Left lung (tissue), 10 donors: ENCODE measurements around the gene PPRC1. TPM values are rescaled to one million over a fixed set of nuclear protein-coding genes. Genes with fewer than 3 reads are reported as not detected.

Experiments
- ATAC-seq: fragments of 200-7000 bp; cut with Tn5 transposase; one replicate; pipeline ENCODE4 v1.9.1; 2020; ENCODE audit warnings: moderate library complexity
- DNase-seq, 4 donors: peaks; one replicate each; pipeline ENCODE4 v3.0.0-alpha.2; 2013 to 2020
- H3K27ac ChIP-seq, 2 donors: fragments of 200-600 bp; sonication (generic) in 1 of 2; one replicate each; pipeline versions ENCODE4 v1.5.0 to v1.8.0; 2020 to 2021
- H3K27me3 ChIP-seq, 2 donors: fragments of 200-600 bp; sonication (generic) in 1 of 2; one replicate each; pipeline versions ENCODE4 v1.5.0 to v1.8.0; 2020 to 2021
- H3K36me3 ChIP-seq, 2 donors: fragments of 200-600 bp; sonication (generic) in 1 of 2; one replicate each; pipeline versions ENCODE4 v1.5.0 to v1.8.0; 2020 to 2021
- H3K4me1 ChIP-seq, 2 donors: fragments of 200-600 bp; one replicate each; pipeline ENCODE4 v1.8.0; 2021
- H3K4me3 ChIP-seq, 2 donors: fragments of 200-600 bp; sonication (generic) in 1 of 2; one replicate each; pipeline versions ENCODE4 v1.5.0 to v1.8.0; 2020 to 2021; ENCODE audit warnings: mild to moderate bottlenecking in 1 of 2
- H3K9me3 ChIP-seq, 2 donors: fragments of 200-600 bp; sonication (generic) in 1 of 2; one replicate each; pipeline versions ENCODE4 v1.5.0 to v1.8.0; 2020 to 2021
- CTCF ChIP-seq, 2 donors: fragments of 200-600 bp; sonication (generic) in 1 of 2; IDR thresholded peaks; one replicate each; pipeline versions ENCODE4 v1.5.0 to v1.8.0; 2021; ENCODE audit warnings: antibody characterized with exemption in 2 of 2
- intact Hi-C, 2 donors: fragments of 100-400 bp; cut with DNase I; formaldehyde crosslinking; loops; one replicate each; pipeline versions ENCODE4 v1.11.2 to v1.14.2; 2022
- polyA plus RNA-seq, 6 donors: library from polyadenylated mRNA; unstranded; fragments of 120-200 nt; gene quantifications; one replicate each; pipeline ENCODE4 v1.2.1, GENCODE V29; 2013; ENCODE audit not compliant: insufficient read length in 6 of 6
- total RNA-seq, 2 donors: library from RNA; stranded (reverse); fragmentation: NEBNext Ultra II Directional; extraction: Animal tissue kit (Norgen Biotek cat#: 25700); gene quantifications; one replicate each; pipeline ENCODE4 v1.2.1, GENCODE V29; 2021
- donor health status: DM: no; HTN: yes; CAD: no.
- donor health status: DM: no; HTN: no; CAD: no.

Gene PPRC1
- total and polyA plus RNA-seq, 8 donors: 27.8 to 52.9 (median 42.0) TPM

- DNase-seq (peak; percentile 97 to 99 (median 98)), ATAC-seq (peak; percentile 98)
- intact Hi-C loops: loop anchor here in 1 of 2 donors (10.0 kb wide), 1 partner anchor 203 kb away; no protein-coding TSS in a partner anchor
- no peaks in the 10 kb centered on the region for H3K9me3 ChIP-seq
- H3K36me3 ChIP-seq: peaks cover 0 to 67% of the 10 kb centered on the region in 2 donors
- peaks cover 8 to 44% of the 10 kb centered on the region in 2 donors for H3K4me1 ChIP-seq
- no peak for TF ChIP-seq CTCF (IDR thresholded peaks at IDR 0.05)
- no peaks in the 10 kb centered on the region for H3K27me3 ChIP-seq
- H3K4me3 ChIP-seq: peak within 1 kb of the TSS; percentile 83 to 93
- H3K27ac ChIP-seq: peak within 1 kb of the TSS; percentile 84 to 91
Observed at GRCh38 chr10:102151774-102152544, 19.1 kb downstream of the PPRC1 start, which contains the start of gene NOLC1. NOLC1 (plus strand) TSS chr10:102152389; CDS start chr10:102152411, 22 bp downstream.

GRCh38 chr10:102152545-102152890 lies 19.7 kb downstream of the PPRC1 start:
- no peaks in the 10 kb centered on the region for H3K27me3 ChIP-seq
- TF ChIP-seq CTCF (IDR thresholded peaks at IDR 0.05): no peak
- H3K4me1 ChIP-seq: peaks cover 8 to 44% of the 10 kb centered on the region in 2 donors
- H3K9me3 ChIP-seq: no peaks in the 10 kb centered on the region
- DNase-seq: no peak
- H3K36me3 ChIP-seq: peaks cover 0 to 67% of the 10 kb centered on the region in 2 donors
- intact Hi-C loops: loop anchor here in 1 of 2 donors (10.0 kb wide), 1 partner anchor 202 kb away; no protein-coding TSS in a partner anchor
- H3K4me3 ChIP-seq: peak overlapping the region; percentile 83 to 93
- peak; percentile 36 for ATAC-seq
- H3K27ac ChIP-seq: peak overlapping the region; percentile 84 to 91

- DNase-seq (no peak), ATAC-seq (no peak)
- TF ChIP-seq CTCF (IDR thresholded peaks at IDR 0.05): no peak
- H3K9me3 ChIP-seq: no peaks in the 10 kb centered on the region
- H3K4me3 ChIP-seq: peak overlapping the region; percentile 83 to 93
- peaks cover 0 to 67% of the 10 kb centered on the region in 2 donors for H3K36me3 ChIP-seq
- H3K27ac ChIP-seq: peak overlapping the region in 1 of 2 donors; percentile 28
- intact Hi-C loops: loop anchor here in 1 of 2 donors (10.0 kb wide), 1 partner anchor 202 kb away; no protein-coding TSS in a partner anchor
- H3K4me1 ChIP-seq: peaks cover 8 to 44% of the 10 kb centered on the region in 2 donors
- H3K27me3 ChIP-seq: no peaks in the 10 kb centered on the region
Observed at GRCh38 chr10:102153093-102153620, 20.3 kb downstream of the PPRC1 start.

GRCh38 chr10:102154466-102155116 lies 21.8 kb downstream of the PPRC1 start:
- Histone ChIP-seq H3K9me3 (no peaks in the 10 kb centered on the region), H3K4me1 (peaks cover 8 to 44% of the 10 kb centered on the region in 2 donors), H3K4me3 (no peak overlapping the region), H3K27ac (no peak overlapping the region), H3K27me3 (no peaks in the 10 kb centered on the region), H3K36me3 (peaks cover 0 to 67% of the 10 kb centered on the region in 2 donors)
- no peak for TF ChIP-seq CTCF (IDR thresholded peaks at IDR 0.05)
- DNase-seq: no peak
- no peak for ATAC-seq
- intact Hi-C loops: loop anchor here in 1 of 2 donors (10.0 kb wide), 1 partner anchor 200 kb away; no protein-coding TSS in a partner anchor
